HG02623 (cell line): ENCODE results near the gene PCGF5.
"Not testable (repeated sequence)": the region's sequence is repeated elsewhere in the genome, so short reads cannot be mapped to it uniquely, and the experiment has no call there.

Experiments
- ATAC-seq: cut with Tn5 transposase; IDR thresholded peaks from one replicate; pipeline ENCODE4 v1.9.1; 2021; ENCODE audit warnings: moderate library complexity; ENCODE audit not compliant: unreplicated experiment

PCGF5 gene

DNA sequence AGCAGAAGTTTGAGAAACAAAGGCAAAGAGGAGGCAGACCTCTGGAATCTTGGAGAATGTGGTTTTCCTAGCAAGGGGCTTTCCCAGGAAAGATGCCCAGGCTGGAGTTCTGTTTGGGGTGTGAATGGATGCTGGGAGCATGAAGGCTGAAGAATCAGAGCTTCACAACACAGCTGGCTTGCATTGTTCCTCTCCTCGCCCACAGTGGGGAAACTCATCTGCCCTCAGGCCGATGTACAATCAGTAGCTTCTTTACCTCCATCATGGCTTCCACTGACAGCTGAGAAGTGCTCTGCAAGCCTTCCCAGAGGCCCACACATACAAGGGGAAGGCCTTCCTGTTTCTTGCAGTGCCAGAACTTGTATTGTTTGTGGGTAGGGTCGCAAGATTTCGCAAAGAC lies 98.9 kb downstream of the PCGF5 start:
- ATAC-seq = no peak

DNA sequence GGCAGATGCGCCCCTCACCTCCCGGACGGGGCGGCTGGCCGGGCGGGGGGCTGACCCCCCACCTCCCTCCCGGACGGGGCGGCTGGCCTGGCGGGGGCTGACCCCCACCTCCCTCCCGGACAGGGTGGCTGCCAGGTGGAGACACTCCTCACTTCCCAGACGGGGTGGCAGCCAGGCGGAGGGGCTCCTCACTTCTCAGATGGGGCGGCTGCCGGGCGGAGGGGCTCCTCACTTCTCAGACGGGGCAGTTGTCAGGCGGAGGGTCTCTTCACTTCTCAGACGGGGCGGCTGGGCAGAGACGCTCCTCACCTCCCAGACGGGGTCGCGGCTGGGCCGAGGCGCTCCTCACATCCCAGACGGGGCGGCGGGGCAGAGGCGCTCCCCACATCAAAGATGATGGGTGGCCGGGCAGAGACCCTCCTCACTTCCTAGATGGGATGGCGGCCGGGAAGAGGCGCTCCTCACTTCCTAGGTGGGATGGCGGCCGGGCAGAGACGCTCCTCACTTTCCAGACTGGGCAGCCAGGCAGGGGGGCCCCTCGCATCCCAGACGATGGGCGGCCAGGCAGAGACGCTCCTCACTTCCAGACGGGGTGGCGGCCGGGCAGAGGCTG lies 102.9 kb downstream of the PCGF5 start:
- ATAC-seq = not testable (repeated sequence)

DNA sequence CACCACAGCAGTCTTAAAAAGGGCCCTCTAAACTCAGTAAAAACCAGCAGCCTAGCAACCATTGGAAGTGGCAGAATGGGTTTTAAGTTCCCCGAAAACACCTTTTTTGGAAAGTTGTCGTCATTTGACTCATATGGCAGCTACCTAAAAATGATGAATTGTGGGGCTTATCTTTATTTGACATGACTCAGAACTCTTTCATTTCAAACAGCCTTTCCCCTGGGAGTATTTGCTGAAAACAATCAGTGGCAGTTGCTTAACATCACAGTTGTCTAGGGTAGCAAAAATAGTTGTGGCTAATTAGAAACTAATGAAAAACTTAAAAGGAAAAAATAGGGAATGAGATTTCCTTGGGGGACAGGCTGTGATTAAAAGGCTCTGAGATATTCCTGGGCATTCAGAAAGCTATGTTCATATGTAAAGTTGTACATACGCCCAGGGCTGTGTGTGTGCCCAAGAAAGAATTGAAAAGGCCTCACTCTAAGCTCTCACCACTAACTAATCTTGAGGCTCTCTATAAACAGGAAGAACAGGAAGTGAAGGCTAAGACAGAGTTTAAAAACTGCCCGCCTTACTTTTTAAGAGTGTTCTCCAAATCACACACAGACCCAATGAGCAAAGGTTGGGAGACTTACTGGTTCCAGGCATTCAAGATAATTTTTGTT lies 108.0 kb downstream of the PCGF5 start:
- no peak for ATAC-seq
